ENCODE results near the gene LMTK2. TPM values are rescaled to one million over a fixed set of nuclear protein-coding genes. Genes with fewer than 3 reads are reported as not detected.
"Not testable (repeated sequence)": the region's sequence is repeated elsewhere in the genome, so short reads cannot be mapped to it uniquely, and the experiment has no call there.

LMTK2 gene
- total RNA-seq, 1 donor from 2014 or later: 12.9 TPM

GRCh38 chr7:98116656-98117461 is 10.2 kb downstream of the LMTK2 start:
- TF ChIP-seq CTCF (IDR thresholded peaks at IDR 0.05; ENCODE audit: insufficient read depth, low read length, severe bottlenecking): no peak
- Histone ChIP-seq H3K36me3 (ENCODE audit: control insufficient read depth, insufficient read depth, low read length) (no peaks in the 10 kb centered on the region), H3K27me3 (ENCODE audit: control insufficient read depth, insufficient read depth, low read length) (no peaks in the 10 kb centered on the region), H3K4me3 (ENCODE audit: low read depth, low read length) (no peak overlapping the region)
- DNase-seq (ENCODE audit: low read depth): peak; percentile 58
- no peak for FAIRE-seq

GRCh38 chr7:98119256-98119918 is 12.7 kb downstream of the LMTK2 start:
- Histone ChIP-seq H3K36me3 (ENCODE audit: control insufficient read depth, insufficient read depth, low read length) (no peaks in the 10 kb centered on the region), H3K4me3 (ENCODE audit: low read depth, low read length) (no peak overlapping the region), H3K27me3 (ENCODE audit: control insufficient read depth, insufficient read depth, low read length) (no peaks in the 10 kb centered on the region)
- DNase-seq (ENCODE audit: low read depth) (peak; percentile 82), FAIRE-seq (no peak)
- no peak for TF ChIP-seq CTCF (IDR thresholded peaks at IDR 0.05; ENCODE audit: insufficient read depth, low read length, severe bottlenecking)

- DNase-seq (ENCODE audit: low read depth): no peak
- H3K4me3 ChIP-seq (ENCODE audit: low read depth, low read length): no peak overlapping the region
- H3K27me3 ChIP-seq (ENCODE audit: control insufficient read depth, insufficient read depth, low read length): no peaks in the 10 kb centered on the region
- no peaks in the 10 kb centered on the region for H3K36me3 ChIP-seq (ENCODE audit: control insufficient read depth, insufficient read depth, low read length)
- TF ChIP-seq CTCF (IDR thresholded peaks at IDR 0.05; ENCODE audit: insufficient read depth, low read length, severe bottlenecking): no peak
- FAIRE-seq: no peak
Observed at GRCh38 chr7:98120559-98120958, 13.9 kb downstream of the LMTK2 start.

GRCh38 chr7:98121388-98121787 is 14.7 kb downstream of the LMTK2 start:
- H3K4me3 ChIP-seq (ENCODE audit: low read depth, low read length); DNase-seq (ENCODE audit: low read depth); H3K27me3 ChIP-seq (ENCODE audit: control insufficient read depth, insufficient read depth, low read length); H3K36me3 ChIP-seq (ENCODE audit: control insufficient read depth, insufficient read depth, low read length); FAIRE-seq: not testable (repeated sequence)

GRCh38 chr7:98123365-98123696 is 16.7 kb downstream of the LMTK2 start:
- Histone ChIP-seq H3K36me3 (ENCODE audit: control insufficient read depth, insufficient read depth, low read length) (no peaks in the 10 kb centered on the region), H3K4me3 (ENCODE audit: low read depth, low read length) (no peak overlapping the region), H3K27me3 (ENCODE audit: control insufficient read depth, insufficient read depth, low read length) (no peaks in the 10 kb centered on the region)
- no peak for DNase-seq (ENCODE audit: low read depth)
- no peak for TF ChIP-seq CTCF (IDR thresholded peaks at IDR 0.05; ENCODE audit: insufficient read depth, low read length, severe bottlenecking)
- FAIRE-seq: no peak

GRCh38 chr7:98125759-98126158 is 19.1 kb downstream of the LMTK2 start:
- DNase-seq (ENCODE audit: low read depth) (no peak), FAIRE-seq (no peak)
- H3K4me3 ChIP-seq (ENCODE audit: low read depth, low read length): no peak overlapping the region
- H3K27me3 ChIP-seq (ENCODE audit: control insufficient read depth, insufficient read depth, low read length): no peaks in the 10 kb centered on the region
- TF ChIP-seq CTCF (IDR thresholded peaks at IDR 0.05; ENCODE audit: insufficient read depth, low read length, severe bottlenecking): no peak
- no peaks in the 10 kb centered on the region for H3K36me3 ChIP-seq (ENCODE audit: control insufficient read depth, insufficient read depth, low read length)

All from bronchial epithelial cell (primary cell).